Activated CD4-positive, alpha-beta T cell treated with anti-CD3 and anti-CD28 coated beads for 4 hours (primary cell): ENCODE data around the gene CXCL6.

Experiments used
- DNase-seq, 2 donors: peaks; one replicate each; pipeline ENCODE4 v3.0.0-alpha.2; 2020

The CXCL6 gene

DNA sequence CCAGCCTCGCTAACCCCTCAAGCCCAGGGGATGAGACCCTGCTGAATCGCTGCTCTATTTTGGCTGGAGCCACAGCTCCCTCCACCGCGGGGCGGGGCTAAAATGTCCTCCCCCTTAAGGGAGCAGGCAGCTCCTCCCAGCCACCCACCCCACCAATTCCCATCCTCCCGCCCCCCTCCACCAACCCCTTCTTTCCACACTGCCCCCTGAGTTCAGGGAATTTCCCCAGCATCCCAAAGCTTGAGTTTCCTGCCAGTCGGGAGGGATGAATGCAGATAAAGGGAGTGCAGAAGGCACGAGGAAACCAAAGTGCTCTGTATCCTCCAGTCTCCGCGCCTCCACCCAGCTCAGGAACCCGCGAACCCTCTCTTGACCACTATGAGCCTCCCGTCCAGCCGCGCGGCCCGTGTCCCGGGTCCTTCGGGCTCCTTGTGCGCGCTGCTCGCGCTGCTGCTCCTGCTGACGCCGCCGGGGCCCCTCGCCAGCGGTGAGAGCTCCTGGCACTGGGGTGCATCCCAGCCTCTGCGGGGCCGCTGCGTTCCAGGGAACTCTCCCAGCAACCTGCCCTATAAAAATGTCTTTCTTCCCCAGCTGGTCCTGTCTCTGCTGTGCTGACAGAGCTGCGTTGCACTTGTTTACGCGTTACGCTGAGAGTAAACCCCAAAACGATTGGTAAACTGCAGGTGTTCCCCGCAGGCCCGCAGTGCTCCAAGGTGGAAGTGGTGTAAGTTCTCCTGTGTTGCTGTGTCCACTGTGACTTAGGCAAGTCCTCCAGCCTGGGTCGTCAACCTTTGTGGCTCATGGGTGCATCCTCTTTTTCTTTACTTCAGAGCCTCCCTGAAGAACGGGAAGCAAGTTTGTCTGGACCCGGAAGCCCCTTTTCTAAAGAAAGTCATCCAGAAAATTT, at the start of gene CXCL6:
TSS of gene CXCL6 (plus strand) at position 306 of the 907 bp plus-strand sequence. CDS start at position 379, 73 bp downstream.
- no peak for DNase-seq

DNA sequence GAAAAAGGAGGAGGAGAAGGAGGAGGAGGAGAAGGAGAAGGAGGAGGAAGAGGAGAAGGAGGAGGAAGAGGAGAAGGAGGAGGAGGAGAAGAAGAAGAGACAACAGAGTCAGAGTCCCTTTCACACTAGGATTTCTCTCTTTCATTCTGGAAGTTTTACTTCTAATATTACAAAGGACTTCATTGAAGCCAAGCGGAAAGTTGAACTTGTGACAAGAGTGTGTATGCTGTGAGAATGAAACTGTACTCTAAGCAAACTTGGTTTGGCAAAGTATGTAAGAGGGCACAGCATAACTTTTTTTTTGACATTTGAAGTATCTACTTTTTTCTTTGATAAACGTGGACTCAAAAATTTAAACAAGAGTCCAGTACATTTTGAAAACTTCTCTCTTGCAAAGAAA, 48.1 kb upstream of the CXCL6 start:
- no peak for DNase-seq

DNA sequence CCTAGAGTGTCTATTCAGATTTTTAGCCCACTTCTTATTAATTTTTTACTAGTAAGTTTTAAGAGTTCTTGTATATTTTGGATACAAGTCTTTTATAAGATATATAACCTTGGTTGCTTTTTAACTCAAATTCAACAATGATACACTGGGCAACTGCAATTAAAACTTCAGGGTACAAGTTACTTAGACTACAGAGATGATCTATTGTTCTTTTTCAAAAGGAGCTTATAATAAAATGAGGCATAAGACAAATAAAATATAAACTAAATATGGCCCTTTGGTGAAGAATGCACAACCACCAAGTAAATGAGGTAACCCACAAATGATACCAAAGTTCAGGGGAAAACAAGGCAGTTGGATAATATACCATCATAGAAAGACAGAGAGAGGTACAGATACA, 37.6 kb upstream of the CXCL6 start:
- no peak for DNase-seq

DNA sequence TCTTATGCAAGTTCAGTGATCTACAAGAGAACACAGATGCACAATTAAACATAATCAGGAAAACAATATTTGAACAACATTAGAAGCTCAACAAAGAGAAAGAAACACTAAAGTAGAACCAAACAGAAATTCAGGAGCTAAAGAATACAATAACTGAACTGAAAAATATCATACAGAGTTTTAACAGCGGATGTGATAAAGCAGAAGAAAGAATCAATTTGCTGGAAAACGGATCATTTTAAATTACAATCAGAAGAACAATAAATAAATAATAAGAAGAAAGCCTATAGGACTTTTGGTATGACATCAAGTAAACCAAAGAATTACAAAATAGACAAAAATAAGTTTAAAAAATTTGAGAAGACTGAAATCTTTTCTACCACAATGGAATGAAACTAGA, 36.3 kb upstream of the CXCL6 start:
- no peak for DNase-seq

DNA sequence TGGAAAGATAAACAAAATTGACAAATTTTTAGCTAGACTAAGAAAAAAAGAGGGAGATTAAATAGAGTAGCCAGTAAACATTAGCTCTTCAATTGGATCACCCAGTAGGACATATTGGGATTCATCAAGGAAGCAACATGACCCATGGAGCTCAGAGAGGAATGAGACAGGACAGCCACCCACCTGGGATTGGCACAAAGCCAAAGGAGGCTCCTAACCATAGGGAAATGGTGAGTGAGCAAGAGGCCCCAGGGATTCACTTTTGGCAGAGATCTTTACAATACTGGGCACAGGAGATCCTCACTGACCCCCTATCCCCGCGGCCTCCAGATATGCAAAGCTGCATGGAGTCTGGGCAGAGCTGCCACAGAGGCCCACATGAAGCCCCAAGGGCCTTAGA, 34.8 kb upstream of the CXCL6 start:
- DNase-seq = no peak

DNA sequence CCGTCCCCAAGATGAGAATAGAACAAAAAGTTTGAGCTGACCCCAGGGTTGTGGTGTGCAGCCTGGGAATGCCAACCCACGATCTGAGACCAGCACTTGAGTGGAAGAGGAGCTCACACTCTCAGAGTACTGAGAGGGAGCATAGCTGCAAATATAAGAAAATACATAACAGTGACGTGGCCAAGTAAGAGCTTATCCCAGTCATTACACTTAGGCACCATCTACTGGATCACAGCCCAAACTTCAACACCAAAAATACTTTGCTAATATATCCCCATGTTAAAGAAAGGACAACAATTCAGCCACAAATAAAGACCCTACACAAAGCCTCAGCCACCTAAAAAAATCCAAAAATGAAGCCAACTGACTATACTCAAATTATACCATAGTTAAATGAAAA, 33.3 kb upstream of the CXCL6 start:
- DNase-seq = no peak

DNA sequence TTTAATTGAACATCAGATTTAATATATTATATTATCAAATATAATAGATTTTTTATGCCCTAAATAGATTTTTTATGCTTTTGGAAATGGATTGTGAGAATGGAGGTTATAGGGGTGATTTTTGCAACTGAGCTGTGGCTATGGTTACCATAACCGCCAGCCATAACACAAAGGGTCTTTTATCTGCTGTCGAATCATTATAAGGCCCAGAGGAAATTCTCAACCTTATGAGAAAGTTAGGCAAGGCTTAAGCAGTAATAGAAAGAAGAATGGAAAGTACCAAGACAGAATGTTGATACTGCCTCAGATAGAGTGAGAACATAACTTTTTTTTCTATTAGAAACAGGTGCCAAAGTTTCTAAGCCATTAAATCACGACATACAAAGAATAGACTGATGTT, 26.3 kb upstream of the CXCL6 start:
- no peak for DNase-seq

DNA sequence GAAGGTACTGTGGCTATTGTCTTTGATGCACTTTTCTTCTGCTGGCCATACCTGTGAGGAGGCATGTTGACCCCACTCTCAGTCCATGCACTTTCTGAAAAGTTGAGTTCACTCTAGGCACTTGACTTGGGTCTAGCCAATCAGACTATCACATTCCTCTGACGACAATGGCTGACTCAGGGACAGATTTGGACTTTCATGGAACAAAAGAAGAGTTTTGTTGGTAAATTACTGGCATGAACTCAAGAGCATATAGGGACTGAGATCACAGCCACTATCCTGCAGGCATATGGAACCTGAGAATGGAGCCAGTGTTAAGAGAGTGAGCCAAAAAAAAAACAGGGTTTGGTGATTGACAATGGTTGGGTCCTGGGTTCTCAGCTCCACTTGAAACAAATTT, 24.6 kb upstream of the CXCL6 start:
- no peak for DNase-seq

DNA sequence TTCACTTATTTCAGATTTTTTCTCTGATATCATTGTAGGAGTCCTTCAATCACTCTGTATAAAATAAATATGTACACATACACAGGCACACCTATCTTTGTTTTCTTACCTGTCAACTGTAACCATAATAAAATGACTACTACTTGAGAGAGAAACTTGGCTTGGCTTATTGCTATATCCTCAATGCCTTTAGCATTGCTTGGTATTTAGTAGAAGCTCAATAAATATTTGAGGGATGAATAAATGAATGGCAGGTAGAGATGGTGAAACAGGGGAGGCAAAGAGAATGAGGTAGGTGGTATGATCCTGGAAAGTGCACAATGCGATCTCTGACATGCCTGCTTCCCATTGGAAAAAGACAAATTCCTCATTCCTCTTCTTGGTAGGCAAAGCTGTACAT, 21.8 kb upstream of the CXCL6 start:
- DNase-seq = no peak

DNA sequence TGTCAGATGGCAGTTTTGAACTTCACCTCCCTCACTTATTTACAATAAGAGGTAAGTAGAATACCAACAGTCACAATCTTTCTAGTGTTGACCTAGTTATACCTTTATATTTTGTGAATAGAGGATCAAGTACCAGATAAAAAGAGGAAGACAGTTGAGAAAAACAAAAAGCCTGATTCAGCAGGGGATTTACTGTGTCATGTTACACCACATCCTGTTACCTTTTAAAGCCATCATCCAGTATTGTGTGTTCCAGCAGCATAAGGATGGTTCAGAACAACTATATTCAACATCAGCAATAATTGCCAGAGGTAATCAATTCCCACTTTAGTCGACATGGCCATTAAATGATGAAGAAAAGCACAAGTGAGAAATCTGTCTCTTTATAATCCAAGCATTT, 21.3 kb upstream of the CXCL6 start:
- DNase-seq = no peak

DNA sequence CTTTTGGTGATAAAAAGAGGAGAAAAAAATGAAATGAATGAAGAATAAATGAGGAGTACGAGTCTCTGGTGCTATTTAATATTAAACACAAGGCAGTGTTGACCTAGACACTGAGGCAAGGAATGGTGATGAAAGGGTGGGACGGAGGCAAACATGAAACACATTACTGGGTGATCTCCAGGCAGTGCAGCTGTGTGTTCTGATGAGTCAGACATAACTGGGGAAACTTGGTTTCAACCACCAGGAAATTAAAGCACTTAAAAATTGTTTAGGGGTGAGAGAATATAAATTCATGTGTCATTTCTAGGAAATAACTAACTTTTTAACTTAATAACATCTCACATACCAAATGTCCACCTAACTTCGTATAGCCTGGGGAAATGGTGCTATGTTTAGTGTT, 19.7 kb upstream of the CXCL6 start:
- no peak for DNase-seq

DNA sequence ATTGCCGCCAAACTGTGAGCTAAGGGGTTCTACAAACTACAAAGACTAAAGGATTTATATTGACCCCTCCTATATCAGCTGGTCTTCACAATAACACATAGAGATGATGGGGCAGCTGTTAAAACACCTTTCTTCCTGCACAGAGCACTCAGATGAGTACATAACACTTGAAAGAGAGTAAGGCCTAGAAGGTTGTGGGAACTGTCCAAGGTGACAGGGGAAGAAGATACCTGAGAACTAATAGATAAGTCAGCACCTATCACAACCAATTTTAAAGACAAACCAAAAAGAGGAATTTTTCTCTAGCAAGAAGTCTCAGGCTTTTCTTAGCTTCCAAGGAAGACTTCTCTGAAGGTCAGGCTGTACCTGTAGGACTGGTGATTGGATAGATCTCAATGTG, 19.1 kb upstream of the CXCL6 start:
- DNase-seq = no peak

DNA sequence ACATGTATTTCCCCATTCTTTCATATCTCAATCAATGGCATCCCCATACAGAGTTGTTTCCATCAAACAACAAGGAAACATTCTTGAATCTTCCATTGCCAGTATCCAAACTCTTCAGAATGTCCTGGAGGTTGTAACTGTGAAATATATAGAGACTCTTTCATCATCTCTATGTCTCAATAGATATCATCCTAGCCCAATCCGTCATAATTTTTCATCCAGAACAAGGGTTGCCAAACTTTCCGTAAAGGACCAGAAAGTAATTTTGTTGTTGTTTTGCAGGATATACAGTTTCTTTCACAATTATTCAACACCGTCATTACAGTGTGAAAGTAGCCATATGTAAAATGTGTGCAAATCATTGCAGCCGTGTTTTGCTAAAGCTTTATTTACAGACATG, 15.2 kb upstream of the CXCL6 start:
- no peak for DNase-seq

DNA sequence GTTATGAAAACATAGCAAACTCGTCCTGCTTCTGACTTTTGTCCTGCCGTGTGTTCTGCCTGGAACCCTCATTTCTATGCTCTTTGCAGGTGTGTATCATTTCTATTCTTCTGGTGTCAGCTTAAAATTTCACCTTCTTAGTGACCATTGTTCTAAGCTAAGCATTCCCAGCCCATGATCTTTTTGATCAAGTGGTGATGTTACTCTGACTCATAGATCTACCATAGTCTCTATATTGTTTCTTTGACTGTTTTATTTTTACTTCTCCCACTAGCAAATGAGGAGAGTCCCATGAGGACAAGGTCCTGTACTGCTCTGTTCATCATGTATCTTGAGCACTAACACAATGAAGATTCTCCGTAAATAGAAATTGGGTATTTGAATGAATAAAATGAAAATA, 14.1 kb upstream of the CXCL6 start:
- DNase-seq = no peak

DNA sequence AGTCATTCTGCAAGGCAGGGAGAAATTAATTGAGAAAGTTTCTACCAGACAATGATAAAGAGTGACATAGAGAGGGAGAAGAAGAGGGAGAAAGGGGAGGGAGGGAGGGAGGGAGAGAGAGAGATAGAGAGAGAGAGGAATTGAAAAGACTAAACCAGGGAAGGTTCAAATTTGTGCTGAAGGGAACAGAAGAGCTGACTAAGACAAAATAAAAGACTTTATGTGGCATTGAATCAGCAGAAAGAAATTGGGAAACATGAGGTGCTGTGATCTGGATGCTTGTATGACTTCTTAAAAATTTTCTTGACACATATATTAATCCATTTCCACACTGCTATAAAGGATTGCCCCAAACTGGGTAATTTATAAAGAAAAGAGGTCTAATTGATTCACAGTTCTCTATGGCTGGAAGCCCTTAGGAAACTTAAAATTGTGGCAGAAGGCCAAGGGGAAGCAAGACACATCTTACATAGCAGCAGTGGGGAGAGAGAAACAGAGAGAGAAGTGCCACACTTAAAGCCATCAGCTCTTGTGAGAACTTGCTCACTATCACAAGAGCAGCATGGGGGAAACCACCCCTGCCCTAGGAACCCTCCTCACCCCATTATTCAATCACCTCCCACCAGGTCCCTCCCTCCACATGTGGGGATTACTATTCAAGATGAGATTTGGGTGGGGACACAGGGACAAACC, 13.5 kb upstream of the CXCL6 start:
- DNase-seq = no peak

DNA sequence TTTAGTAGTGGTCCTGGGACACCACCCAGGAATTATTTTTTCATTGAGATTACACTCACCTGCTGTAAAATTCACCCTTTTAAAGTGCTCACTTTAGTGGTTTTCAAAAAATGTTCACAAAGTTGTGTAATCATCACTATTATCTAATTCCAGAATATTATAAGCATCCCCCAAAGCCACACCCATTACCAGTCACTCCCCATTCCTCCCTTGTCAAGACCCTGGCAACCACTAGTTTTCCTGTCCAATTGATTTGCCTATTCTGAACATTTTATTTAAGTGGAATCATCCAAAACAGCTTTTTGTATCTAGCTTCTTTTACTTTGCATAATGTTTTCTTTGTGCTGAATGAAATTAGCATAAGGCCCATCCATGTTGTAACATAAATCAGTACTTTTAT, 12.7 kb upstream of the CXCL6 start:
- no peak for DNase-seq

DNA sequence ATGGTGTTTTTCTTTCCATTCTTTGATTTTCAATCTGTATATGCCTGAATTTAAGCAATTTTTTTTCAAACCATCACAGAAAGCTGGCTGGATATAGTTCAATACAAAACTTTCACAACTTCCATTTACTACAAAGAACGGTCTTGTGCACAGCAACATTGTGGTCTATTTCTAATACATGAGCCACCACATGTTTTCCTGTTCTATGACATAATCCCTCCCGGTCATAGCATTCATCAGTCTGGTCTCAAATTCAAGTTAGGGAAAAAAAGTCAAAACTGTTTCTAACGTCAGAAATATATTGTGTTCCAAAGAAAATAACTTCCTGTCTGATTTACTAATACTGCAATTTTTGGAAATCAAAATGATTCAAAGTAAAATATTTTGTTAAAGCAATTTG, 7.5 kb upstream of the CXCL6 start:
- no peak for DNase-seq

DNA sequence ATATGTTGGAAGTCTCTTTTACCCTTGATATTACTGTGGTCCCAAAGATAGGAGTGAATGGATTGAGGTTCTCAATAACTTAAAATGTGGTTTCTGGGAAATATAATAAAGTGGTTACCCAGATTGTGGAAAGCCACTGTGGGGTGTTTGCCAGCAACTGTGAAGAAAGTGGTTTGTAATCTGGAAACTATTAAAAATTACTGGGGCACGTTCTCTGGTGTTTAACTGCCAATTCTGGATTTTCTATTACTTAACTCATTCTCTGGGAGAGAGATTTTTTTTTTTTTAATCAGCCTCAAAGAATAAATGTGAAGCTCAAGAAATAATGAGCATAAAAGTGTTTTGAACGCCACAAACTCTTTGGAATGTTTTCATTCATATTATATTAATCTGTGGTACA, 4.9 kb upstream of the CXCL6 start:
- no peak for DNase-seq

DNA sequence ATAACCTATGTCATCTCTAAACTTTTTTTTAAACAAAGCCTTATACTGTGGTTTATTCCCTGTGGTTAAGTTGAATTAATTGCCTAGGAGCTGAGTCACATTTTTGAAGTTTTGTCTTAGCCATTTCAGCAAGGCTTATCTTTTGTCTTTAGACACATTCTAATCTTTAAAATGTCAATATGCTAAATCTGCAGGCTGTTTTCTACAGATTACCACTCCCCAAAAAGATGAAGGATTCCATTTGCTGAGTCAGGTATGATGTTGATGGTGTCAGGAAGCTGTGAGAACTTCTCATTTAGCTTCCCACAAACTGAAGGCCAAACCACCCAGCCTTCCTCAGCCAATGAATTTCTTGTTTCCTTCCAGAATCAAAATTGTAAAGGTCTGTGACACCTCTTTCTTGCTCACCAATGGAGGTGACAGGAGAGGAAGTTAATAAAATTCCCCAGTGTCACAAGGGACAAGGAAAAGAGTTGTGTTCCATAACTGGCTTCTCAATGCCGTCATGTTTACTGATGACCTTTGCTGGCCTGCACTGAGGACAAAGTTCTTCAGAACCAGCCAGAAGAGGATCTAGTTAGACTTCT, 3.7 kb upstream of the CXCL6 start:
- DNase-seq = no peak

DNA sequence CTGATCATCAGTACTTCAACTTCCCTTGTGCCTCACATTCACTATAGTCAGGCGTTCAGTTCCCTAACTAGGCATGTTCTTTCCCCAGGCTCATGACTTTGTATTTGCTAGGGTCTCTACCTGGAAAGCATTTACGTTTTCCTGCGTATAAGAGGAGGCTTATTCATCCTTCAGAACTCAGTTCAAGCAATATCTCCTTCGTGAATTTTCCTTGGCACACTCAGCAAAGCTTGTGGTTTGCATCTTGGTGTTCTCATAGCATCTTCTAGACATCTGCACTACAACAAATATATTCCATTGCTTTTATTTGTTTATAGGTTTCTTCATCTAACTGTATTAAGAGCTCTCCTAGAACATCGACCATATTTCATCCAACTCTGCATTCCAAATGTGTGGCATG, 2.6 kb downstream of the CXCL6 start:
- no peak for DNase-seq

DNA sequence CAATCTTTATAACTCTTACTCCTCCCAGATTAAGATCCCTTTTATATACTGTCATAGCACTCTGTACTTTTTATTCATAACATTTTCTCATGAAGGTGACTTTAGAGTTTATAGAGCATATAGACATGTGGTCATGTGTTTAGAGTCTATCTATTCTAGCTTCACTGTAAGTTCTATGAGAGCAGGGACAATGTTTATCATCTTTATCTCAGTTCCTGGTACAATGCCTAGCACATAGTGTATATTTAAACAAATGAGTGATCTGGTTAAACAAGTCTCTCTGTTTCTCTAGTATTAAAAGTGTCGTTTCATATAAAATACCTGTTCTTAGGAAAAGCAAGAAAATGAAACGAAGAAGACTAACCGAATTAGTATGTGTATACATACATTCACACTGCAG, 3.2 kb downstream of the CXCL6 start:
- no peak for DNase-seq

DNA sequence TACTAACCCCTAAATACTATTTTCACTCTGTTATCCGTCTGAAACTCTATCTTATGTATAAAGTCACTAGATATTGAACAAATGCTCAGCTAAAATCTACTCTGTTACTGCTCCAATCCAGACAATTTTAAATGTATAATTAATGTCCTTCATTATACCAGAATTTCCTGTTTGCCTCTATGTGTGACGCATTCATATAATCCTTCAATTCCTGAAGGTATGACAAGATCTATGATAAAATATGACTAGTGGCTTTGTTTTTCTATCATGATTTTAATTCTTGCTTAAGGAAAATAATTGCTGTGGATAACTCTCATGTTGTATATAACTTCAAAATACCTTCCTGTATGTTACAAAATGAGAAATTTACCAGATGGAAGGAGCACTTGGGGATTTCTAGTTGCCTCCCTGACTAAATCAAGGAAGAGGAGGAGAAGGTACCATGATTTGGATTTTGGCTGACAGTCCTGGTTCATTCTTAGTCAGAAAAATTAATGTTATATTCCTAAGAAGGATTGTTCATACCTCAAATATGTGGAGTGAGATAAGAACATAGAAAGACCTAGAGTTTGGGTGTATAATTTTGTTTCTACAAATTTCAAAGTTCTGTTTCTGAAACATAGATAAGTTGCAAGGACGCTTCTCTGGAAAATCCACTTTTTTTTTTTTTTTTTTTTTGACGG, 4.9 kb downstream of the CXCL6 start:
- no peak for DNase-seq

DNA sequence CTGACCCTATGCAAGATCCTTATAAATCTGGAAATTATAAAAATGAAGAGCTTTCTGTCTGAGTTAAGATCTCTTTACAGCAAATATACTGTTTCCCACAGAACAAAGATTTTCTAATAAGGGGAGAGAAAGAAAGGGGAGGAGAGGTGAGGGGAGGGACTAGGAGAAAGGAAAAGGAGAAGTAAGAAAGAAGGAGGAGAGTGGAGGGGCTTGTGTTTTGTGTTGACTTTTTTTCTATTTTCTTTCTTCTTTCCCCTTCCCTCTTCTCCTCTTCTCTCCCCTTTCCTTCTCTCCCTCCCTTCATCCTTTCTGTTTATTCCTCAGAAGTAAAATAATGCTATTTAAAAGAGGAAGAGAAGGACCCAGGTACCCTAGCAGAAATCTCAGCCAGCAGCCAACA, 6.2 kb downstream of the CXCL6 start:
- no peak for DNase-seq

DNA sequence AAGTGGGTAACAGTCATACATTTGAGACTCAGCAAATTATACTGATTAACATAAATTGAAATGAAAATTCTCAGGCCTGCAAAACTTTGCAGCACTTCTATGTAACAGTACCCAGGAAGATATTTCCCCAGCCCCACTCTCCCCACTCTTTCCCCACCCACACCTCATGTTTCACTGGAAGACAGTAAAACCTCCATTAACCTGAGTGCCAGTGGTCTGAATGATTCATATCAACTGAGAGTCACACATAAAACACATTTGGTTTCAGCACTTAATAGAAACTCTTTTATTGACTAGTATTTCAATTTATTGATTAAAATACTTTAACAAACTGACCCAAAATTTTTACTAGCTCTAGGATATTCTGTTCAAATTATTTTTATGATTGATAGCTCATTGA, 6.9 kb downstream of the CXCL6 start:
- DNase-seq = no peak
